HG03469 (cell line): ENCODE measurements around the gene MED22.
"Not testable (repeated sequence)": the region's sequence is repeated elsewhere in the genome, so short reads cannot be mapped to it uniquely, and the experiment has no call there.

ENCODE experiments used
- ATAC-seq: cut with Tn5 transposase; IDR thresholded peaks from one replicate; pipeline ENCODE4 v1.9.1; 2021; ENCODE audit warnings: mild to moderate bottlenecking, moderate library complexity, moderate number of reproducible peaks; ENCODE audit not compliant: unreplicated experiment

Gene MED22

DNA sequence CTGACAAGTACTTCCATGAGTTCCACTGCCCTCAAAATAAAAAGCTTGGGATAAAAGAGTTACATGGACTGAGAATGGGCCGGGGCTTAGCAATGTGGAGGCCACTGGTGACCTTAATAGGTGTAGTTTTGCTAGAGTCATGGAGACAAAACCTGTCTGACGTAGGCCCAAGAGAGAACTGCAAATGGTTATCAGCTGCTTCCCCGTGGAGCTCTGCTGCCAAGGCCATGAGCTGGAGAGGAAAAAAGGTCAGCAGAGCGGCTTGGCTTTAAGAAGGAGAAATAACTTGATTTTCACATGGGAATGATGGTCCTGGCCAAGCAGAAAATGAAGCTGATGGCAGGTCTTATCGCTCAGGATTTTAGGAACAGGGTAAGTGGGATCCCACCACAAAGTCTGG is 8.3 kb downstream of the MED22 start:
- no peak for ATAC-seq

DNA sequence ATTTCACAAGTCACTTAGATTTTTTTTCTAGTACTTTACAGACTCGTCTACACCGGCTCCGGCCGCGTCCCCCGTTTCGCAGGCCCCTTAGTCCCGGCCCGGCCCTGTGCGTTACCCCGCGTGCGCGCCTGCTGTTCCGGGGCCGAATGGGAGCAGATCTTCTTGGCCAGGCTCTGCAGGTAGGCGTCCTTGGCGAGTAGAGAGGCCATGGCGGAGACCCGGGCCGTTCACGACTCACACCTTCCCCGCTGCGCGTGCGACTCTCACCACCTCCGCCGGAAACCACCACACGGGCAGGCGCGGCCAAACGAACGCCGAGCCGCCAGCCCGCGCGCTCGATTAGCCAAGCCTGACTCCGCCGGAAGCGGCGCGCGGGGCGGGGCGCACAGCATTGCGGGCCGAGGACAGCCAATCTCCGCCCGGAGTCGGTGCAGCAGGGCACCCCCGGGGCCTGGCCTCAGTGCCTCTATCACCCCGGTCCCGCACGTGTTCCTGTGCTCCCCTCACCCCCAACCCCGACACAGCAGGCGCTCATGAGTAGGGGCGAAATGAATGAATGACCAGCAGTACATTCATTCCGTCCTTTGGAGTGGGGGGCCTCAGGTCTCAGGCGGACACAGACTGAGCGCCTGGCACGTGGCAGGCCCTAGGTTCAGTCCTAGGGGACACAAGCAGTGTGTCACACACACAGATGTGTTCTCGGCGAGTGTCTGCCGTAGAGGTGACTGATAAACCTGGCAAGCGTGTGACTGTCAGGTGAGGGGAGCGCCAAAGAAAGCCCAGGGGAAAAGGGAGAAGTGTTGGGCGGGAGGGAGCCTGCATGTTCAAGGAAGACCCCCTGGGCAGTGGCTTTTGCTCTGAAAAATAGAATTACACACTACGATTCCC is 11.8 kb downstream of the MED22 start, which contains the start of gene SURF6:
Gene SURF6, minus strand, starts transcription at position 265 of the 888 bp plus-strand sequence. Its CDS starts 56 bp downstream, at position 209.
- peak; percentile 64 for ATAC-seq

DNA sequence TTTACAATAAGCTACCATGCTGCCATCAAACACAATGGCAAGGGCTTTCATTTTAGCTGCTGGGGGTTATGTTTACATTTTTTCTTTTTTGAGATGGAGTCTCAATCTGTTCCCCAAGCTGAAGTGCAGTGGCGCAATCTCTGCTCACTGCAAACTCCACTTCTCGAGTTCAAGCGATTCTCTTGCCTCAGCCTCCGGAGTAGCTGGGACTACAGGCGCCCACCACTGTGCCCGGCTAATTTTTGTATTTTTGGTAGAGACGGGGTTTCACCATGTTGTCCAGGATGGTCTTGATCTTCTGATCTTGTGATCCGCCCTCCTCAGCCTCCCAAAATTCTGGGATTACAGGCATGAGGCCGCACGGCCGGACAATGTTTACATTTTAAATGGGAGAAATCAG is 13.0 kb downstream of the MED22 start:
- ATAC-seq, result not testable (repeated sequence)

- ATAC-seq, result no peak
Observed at GRCh38 chr9:133334161-133334560, 13.8 kb downstream of the MED22 start.

GRCh38 chr9:133333566-133333965 is 14.4 kb downstream of the MED22 start:
- no peak for ATAC-seq

GRCh38 chr9:133333011-133333410 is 14.9 kb downstream of the MED22 start:
- no peak for ATAC-seq

- ATAC-seq, result no peak
Observed at GRCh38 chr9:133332381-133332730, 15.6 kb downstream of the MED22 start.

DNA sequence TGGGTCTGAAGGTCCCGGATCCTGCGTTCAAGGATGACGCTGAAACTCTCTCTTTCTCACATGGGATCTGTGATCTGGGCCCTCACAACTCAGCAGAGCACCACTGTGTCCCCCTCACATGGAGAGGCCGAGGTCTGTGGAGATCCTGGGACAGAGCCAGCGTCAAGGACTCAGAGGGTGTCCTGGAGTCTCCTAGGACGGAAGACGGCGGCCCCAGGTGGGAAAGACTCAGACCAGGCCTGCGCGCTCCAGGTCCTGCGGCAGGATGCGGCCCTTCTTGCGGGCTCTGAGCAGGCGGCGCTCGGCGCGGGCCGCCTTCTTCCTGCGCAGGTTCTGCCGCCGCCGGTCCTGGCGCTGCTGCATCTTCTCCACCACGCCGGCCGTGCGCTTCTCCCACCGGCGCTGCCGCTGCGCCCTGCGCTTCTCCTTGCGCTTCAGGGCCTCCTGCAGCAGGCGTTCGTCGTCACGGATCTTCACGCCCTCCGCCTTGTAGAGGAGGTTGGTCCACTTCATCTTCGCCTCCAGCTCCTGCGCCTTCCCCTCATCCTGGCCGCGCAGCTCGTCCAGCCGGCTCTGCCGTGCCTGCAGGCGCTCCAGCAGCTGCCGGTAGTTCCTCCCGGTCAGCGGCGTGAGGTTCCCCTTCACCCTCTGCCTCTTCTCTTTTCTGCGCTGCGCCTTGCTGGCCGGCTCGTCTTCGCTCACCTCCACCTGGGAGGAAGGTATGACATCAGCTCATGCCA is 16.1 kb downstream of the MED22 start:
- no peak for ATAC-seq

DNA sequence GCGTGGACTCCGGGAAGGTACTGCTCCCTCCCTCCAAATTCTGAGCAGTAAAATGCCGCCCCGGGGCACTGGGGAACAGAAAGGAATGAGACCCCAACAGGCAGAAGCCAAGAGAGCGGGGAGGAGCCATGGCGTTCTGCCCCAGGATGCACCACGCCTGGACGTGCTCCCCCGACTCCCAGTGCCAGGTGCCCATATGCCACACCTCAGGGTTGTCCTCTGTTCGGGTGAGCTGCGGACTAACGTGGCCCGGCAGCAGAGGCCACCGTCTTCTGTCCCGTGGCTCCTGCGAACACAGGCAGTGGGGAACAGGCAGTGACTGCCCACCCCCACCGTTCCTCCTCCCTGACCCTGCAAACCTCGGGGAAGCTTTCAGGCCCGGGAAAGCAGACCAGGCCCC is 16.7 kb downstream of the MED22 start:
- ATAC-seq, result no peak

GRCh38 chr9:133329306-133330156 is 18.4 kb downstream of the MED22 start:
- not testable (repeated sequence) for ATAC-seq

DNA sequence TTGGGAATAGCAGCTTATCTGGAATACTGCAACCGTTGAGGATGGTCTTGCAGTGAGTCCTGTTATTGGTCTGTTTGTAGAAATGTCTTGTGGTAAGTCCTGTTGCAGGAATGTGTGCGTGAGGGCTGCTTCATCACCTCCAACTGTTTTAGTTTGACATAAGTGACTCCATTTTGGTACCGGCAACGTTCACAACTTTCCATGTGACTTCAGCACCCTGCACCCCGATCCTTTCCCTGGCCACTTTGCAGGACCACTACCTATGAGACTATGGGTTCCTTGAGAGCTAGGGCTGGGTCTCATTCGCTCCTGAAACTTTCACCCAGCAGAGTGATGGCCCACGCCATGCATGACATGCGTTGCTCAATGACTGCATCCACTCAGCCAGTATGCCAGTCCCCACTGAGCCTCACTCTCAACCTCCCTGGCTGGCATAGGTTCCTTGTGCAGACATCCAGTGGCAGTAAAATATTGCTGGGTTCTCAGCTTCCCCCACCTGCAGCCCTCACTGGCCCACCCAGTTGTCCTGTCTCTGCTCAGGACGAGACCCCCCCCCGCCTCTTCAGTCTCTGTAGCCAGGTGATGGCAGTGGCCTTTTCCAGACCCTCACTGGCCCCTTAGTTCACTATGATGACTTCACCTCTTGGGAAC is 20.0 kb downstream of the MED22 start:
- no peak for ATAC-seq

GRCh38 chr9:133327021-133327420 is 20.9 kb downstream of the MED22 start:
- not testable (repeated sequence) for ATAC-seq

GRCh38 chr9:133323991-133324703 is 23.8 kb downstream of the MED22 start:
- no peak for ATAC-seq

GRCh38 chr9:133323211-133323610 is 24.7 kb downstream of the MED22 start:
- ATAC-seq, result no peak

DNA sequence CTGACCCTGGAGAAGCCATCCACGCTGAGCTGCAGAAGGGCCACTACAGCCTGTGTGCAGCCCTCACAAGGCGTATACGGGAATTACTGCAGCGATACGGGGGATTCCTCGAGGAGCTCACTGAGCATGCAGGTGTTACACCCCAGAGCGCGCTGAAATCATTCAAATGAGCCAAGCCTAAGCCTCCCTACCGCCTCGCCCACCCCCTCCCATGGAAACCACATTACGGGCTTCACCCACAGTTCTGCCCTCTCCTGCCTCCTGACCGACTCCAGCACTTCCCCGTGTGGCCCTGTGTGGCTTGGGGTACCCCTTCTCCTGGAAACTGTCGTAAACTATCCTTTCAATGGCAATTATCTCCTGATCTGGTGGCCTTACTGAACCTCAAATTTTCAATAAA is 25.2 kb downstream of the MED22 start:
- no peak for ATAC-seq

DNA sequence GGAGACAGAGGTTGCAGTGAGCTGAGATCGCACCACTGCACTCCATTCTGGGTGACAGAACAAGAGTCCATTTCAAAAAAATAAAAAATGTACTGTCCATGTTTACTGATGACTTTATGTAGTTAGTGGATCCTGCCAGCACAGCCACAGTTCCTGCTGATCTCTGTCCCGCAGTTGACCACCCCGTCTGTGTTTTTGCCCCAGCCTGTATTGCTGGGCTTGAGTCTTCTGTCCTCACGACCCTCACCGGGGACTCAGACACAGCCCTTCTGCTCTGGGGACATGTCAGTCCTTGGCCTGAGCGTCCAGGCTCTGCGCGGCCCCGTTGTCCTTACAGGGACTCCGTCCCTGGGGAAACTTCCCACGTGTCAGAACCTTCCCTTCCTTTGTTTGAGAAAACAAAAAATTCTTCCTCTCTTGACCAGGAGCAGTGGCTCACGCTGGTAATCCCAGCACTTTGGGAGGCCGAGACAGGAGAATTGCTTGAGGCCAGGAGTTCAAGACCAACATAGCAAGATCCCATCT is 26.5 kb downstream of the MED22 start:
- ATAC-seq, result no peak

DNA sequence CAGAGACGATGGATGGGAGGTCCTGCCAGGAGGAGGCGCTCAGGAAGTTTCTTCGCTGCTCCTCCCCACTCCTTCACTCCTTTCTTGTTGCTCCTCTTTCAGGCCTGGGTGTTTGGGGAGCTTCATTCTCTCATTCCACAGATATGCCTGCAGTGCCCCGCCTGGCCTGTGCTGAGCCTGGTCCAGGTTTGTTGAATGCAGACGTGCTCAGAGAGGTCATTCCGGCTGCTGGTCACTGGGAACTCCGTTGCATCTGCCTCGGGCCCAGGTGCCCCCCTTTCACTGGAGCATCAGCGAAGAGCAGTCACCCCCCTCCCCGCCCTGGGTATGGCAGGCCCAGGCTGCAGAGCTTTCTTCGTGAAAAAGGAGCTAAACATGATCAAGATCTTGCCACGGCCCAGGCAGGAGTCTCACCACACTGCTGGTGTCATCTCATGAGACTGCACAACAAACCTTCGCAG is 27.5 kb downstream of the MED22 start:
- no peak for ATAC-seq

GRCh38 chr9:133317551-133317950 is 30.4 kb downstream of the MED22 start:
- ATAC-seq, result not testable (repeated sequence)

- ATAC-seq, result no peak
Observed at GRCh38 chr9:133315997-133316396, 31.9 kb downstream of the MED22 start.

DNA sequence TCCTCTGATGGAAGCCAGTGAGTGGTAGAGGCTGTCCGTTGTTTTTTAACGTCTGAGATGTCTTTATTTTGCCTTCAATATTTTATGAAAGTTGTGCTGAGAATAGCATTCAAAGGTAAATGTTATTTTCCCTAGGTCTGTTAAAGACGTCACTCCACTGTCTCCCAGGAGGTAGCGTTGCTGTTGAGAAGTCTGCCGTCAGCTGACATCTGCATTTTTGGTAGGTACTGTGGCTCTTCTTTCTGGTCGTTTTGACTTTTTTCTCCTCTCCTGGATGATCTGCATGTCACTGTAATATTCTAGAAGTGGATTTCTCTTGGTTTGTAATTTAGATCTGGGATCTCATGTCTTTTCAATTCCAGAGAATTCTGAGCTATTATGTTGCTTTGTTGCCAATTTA is 38.3 kb downstream of the MED22 start:
- no peak for ATAC-seq
